IMR-90 (cell line): ENCODE data around the gene PAX5. TPM values are rescaled to one million over a fixed set of nuclear protein-coding genes. Genes with fewer than 3 reads are reported as not detected.

ENCODE experiments used
- ATAC-seq: fragments of 200-7000 bp; cut with Tn5 transposase; 2 replicates; pipeline ENCODE4 v1.9.1; 2020; ENCODE audit warnings: low read depth, mild to moderate bottlenecking, moderate library complexity
- BruUV-seq: library from RNA; stranded (reverse); fragments of 400-500 nt; replicated peaks from 2 replicates; lab custom pipeline; 2021; lab: Mats Ljungman, UMichigan
- CTCF ChIA-PET: fragments of 300-600 bp; formaldehyde crosslinking; extraction: SDS; loops from one replicate; lab custom pipeline; 2021; ENCODE audit warnings: antibody characterized with exemption; lab: Yijun Ruan, JAX
- POLR2A ChIA-PET: fragments of 300-600 bp; sonication (Branson Sonifier 250); formaldehyde crosslinking; loops from one replicate; lab custom pipeline; 2022; ENCODE audit warnings: antibody characterized with exemption; ENCODE audit not compliant: unreplicated experiment; lab: Charles Lee
- DNase-seq: peaks from one replicate; pipeline ENCODE4 v3.0.0; 2013
- H2AFZ ChIP-seq: replicated peaks from 2 replicates; pipeline ENCODE3; 2013; ENCODE audit warnings: low read length, mild to moderate bottlenecking; ENCODE audit not compliant: poor library complexity
- H2AK5ac ChIP-seq: 2 replicates; pipeline ENCODE4 v1.6.1; 2013; ENCODE audit warnings: low read depth, low read length, inconsistent platforms
- H2AK9ac ChIP-seq: replicated peaks from 2 replicates; pipeline ENCODE3; 2013; ENCODE audit warnings: mild to moderate bottlenecking, low read depth, low read length, moderate library complexity; ENCODE audit not compliant: poor library complexity
- H2BK120ac ChIP-seq: 2 replicates; pipeline ENCODE4 v1.6.1; 2013; ENCODE audit warnings: low read depth, low read length, inconsistent platforms
- H2BK15ac ChIP-seq: 3 replicates; pipeline ENCODE4 v1.6.1; 2013; ENCODE audit warnings: low read depth, low read length, inconsistent platforms
- H2BK20ac ChIP-seq: 2 replicates; pipeline ENCODE4 v1.6.1; 2013; ENCODE audit warnings: low read depth, mild to moderate bottlenecking, inconsistent platforms, low read length, moderate library complexity
- H2BK5ac ChIP-seq: 2 replicates; pipeline ENCODE4 v1.6.1; 2013; ENCODE audit warnings: mild to moderate bottlenecking, low read depth, low read length, inconsistent platforms; ENCODE audit not compliant: poor library complexity, severe bottlenecking
- H3K14ac ChIP-seq: replicated peaks from 2 replicates; pipeline ENCODE4 v1.6.1; 2013; ENCODE audit warnings: low read depth, low read length, inconsistent platforms
- H3K18ac ChIP-seq: 2 replicates; pipeline ENCODE4 v1.6.1; 2013; ENCODE audit warnings: low read depth, low read length, control low read depth
- H3K23ac ChIP-seq: 2 replicates; pipeline ENCODE4 v1.6.1; 2013; ENCODE audit warnings: low read depth, low read length, inconsistent platforms
- H3K27ac ChIP-seq: 2 replicates; pipeline ENCODE4 v1.5.1; 2013; ENCODE audit warnings: mild to moderate bottlenecking, control low read depth, low read length; ENCODE audit not compliant: insufficient read depth
- H3K27me3 ChIP-seq: 2 replicates; pipeline ENCODE4 v1.6.1; 2013; ENCODE audit warnings: low read length; ENCODE audit not compliant: control insufficient read depth, insufficient read depth
- H3K36me3 ChIP-seq: 2 replicates; pipeline ENCODE4 v1.6.1; 2013; ENCODE audit warnings: low read length, mixed read lengths; ENCODE audit not compliant: control insufficient read depth, insufficient read depth
- H3K4ac ChIP-seq: 2 replicates; pipeline ENCODE4 v1.6.1; 2013; ENCODE audit warnings: low read depth, low read length, inconsistent platforms
- H3K4me1 ChIP-seq: 2 replicates; pipeline ENCODE4 v1.6.1; 2013; ENCODE audit warnings: low read length, mixed read lengths; ENCODE audit not compliant: control insufficient read depth, insufficient read depth
- H3K4me2 ChIP-seq: 2 replicates; pipeline ENCODE4 v1.6.1; 2013; ENCODE audit warnings: low read depth, mild to moderate bottlenecking, control low read depth, low read length, moderate library complexity
- H3K4me3 ChIP-seq: 2 replicates; pipeline ENCODE4 v1.5.1; 2013; ENCODE audit warnings: low read depth, mild to moderate bottlenecking, control low read depth, low read length, moderate library complexity; ENCODE audit not compliant: insufficient read depth
- H3K56ac ChIP-seq: 2 replicates; pipeline ENCODE4 v1.6.1; 2013; ENCODE audit warnings: low read length, inconsistent platforms; ENCODE audit not compliant: insufficient read depth; ENCODE audit errors: extremely low read depth
- H3K79me1 ChIP-seq, 2 experiments: 2 replicates each; pipeline ENCODE4 v1.6.1; 2013; ENCODE audit warnings: low read length in 2 of 2, inconsistent platforms in 1 of 2, low read depth in 1 of 2
- H3K9ac ChIP-seq: 2 replicates; pipeline ENCODE4 v1.6.1; 2013; ENCODE audit warnings: low read depth, low read length, control low read depth
- H3K9me1 ChIP-seq: 2 replicates; pipeline ENCODE4 v1.6.1; 2013; ENCODE audit warnings: low read length, inconsistent platforms; ENCODE audit not compliant: insufficient read depth
- H3K9me3 ChIP-seq: 2 replicates; pipeline ENCODE4 v1.6.1; 2013; ENCODE audit warnings: low read length; ENCODE audit not compliant: control insufficient read depth, insufficient read depth
- H4K20me1 ChIP-seq: 2 replicates; pipeline ENCODE4 v1.6.1; 2013; ENCODE audit warnings: low read length, inconsistent platforms; ENCODE audit not compliant: insufficient read depth
- H4K5ac ChIP-seq: 2 replicates; pipeline ENCODE4 v1.6.1; 2013; ENCODE audit warnings: mild to moderate bottlenecking, low read depth, low read length, control low read depth
- H4K8ac ChIP-seq, 2 experiments: 2 replicates each; pipeline ENCODE4 v1.6.1; 2013; ENCODE audit warnings: low read depth in 2 of 2, low read length in 2 of 2, control low read depth in 1 of 2, inconsistent platforms in 1 of 2
- H4K91ac ChIP-seq: 2 replicates; pipeline ENCODE4 v1.6.1; 2013; ENCODE audit warnings: low read depth, low read length, inconsistent platforms; ENCODE audit not compliant: insufficient read depth
- BHLHE40 ChIP-seq: fragments of 150-350 bp; IDR thresholded peaks from 2 replicates; pipeline ENCODE4 v1.6.1; 2016; ENCODE audit warnings: mild to moderate bottlenecking, low read depth, low read length
- CEBPB ChIP-seq: IDR thresholded peaks from 2 replicates; pipeline ENCODE4 v1.6.1; 2012; ENCODE audit warnings: low read depth, low read length, improper control_type of control experiment
- CHD1 ChIP-seq: IDR thresholded peaks from 2 replicates; pipeline ENCODE4 v1.6.1; 2012; ENCODE audit warnings: low read depth, low read length, improper control_type of control experiment
- FOS ChIP-seq: fragments of 150-350 bp; IDR thresholded peaks from 2 replicates; pipeline ENCODE4 v1.6.1; 2016; ENCODE audit warnings: low read depth, low read length
- MAFK ChIP-seq: IDR thresholded peaks from 2 replicates; pipeline ENCODE4 v1.6.1; 2012; ENCODE audit warnings: low read depth, low read length, improper control_type of control experiment
- MAZ ChIP-seq: IDR thresholded peaks from 2 replicates; pipeline ENCODE4 v1.6.1; 2012; ENCODE audit warnings: low read depth, mild to moderate bottlenecking, low read length, improper control_type of control experiment, moderate library complexity, borderline replicate concordance
- MXI1 ChIP-seq: IDR thresholded peaks from 2 replicates; pipeline ENCODE4 v1.6.1; 2012; ENCODE audit warnings: low read depth, mild to moderate bottlenecking, low read length, moderate library complexity, borderline replicate concordance
- NFE2L2 ChIP-seq: fragments of 150-350 bp; IDR thresholded peaks from 2 replicates; pipeline ENCODE4 v1.6.1; 2016; ENCODE audit warnings: low read depth, mild to moderate bottlenecking, low read length
- POLR2A ChIP-seq: IDR thresholded peaks from 2 replicates; pipeline ENCODE4 v1.6.1; 2012; ENCODE audit warnings: mild to moderate bottlenecking, low read depth, low read length
- RAD21 ChIP-seq: IDR thresholded peaks from 2 replicates; pipeline ENCODE4 v1.6.1; 2012; ENCODE audit warnings: low read length, improper control_type of control experiment
- RCOR1 ChIP-seq: IDR thresholded peaks from 2 replicates; pipeline ENCODE4 v1.6.1; 2012; ENCODE audit warnings: mild to moderate bottlenecking, low read length, improper control_type of control experiment; ENCODE audit not compliant: insufficient replicate concordance
- RFX5 ChIP-seq: IDR thresholded peaks from 2 replicates; pipeline ENCODE4 v1.8.0; 2012; ENCODE audit warnings: low read depth, mild to moderate bottlenecking, low read length, moderate library complexity
- SMC3 ChIP-seq: fragments of 150-350 bp; IDR thresholded peaks from 2 replicates; pipeline ENCODE4 v1.6.1; 2016; ENCODE audit warnings: low read depth, mild to moderate bottlenecking, antibody characterized with exemption, low read length, moderate library complexity
- WGBS, 2 experiments: methylation state at CpG; one replicate each; pipeline versions ENCODE4 v1.1.5 to v1.1.7; 2013; ENCODE audit warnings: missing lambda C conversion rate in 2 of 2; ENCODE audit not compliant: insufficient read length in 1 of 2; ENCODE audit errors: extremely low coverage in 2 of 2; 5-methylcytosine and 5-hydroxymethylcytosine counted together
- dilution Hi-C: fragments of 300-500 bp; cut with HindIII; formaldehyde crosslinking; loops from one replicate; pipeline ENCODE4 v1.14.3; 2018; ENCODE audit warnings: low sequenced_read_pairs; ENCODE audit not compliant: unreplicated experiment
- in situ Hi-C: fragments of 300-500 bp; cut with MboI; formaldehyde crosslinking; loops from 3 replicates; pipeline ENCODE4 v1.14.3; 2019; ENCODE audit warnings: low sequenced_read_pairs, inconsistent platforms, mixed read lengths
- intact Hi-C: fragments of 100-400 bp; cut with micrococcal nuclease; formaldehyde crosslinking; loops from 2 replicates; pipeline ENCODE4 v1.10.0; 2022
- polyA plus RNA-seq, 3 experiments: library from polyadenylated mRNA; depleted of rRNA; stranded (reverse); fragments of >200 nt; gene quantifications; 2 replicates each; pipeline ENCODE4 v1.2.3, GENCODE V29; 2012; ENCODE audit warnings: low replicate concordance in 1 of 3
- total RNA-seq: library from RNA; depleted of rRNA; stranded (reverse); fragments of >200 nt; gene quantifications from 2 replicates; pipeline ENCODE4 v1.2.3, GENCODE V29; 2012
- TF ChIP-seq, protein P1 (sequence below): conservative IDR thresholded peaks from 2 replicates; pipeline ENCODE4 v1.5.1; 2012; ENCODE audit warnings: mild to moderate bottlenecking, low read depth, low read length, improper control_type of control experiment
- TF ChIP-seq, protein P2 (sequence below): fragments of 150-350 bp; IDR thresholded peaks from 2 replicates; pipeline ENCODE4 v1.6.1; 2017; ENCODE audit warnings: mild to moderate bottlenecking, antibody characterized with exemption, low read length, low read depth
- TF ChIP-seq, protein P3 (sequence below): fragments of 150-350 bp; IDR thresholded peaks from 2 replicates; pipeline ENCODE4 v1.6.1; 2016; ENCODE audit warnings: low read depth, mild to moderate bottlenecking, low read length, moderate library complexity, borderline replicate concordance

The PAX5 gene
- total and polyA plus RNA-seq, 2 of the 4 experiments (the other 2 are of a cell fraction), result not detected

DNA sequence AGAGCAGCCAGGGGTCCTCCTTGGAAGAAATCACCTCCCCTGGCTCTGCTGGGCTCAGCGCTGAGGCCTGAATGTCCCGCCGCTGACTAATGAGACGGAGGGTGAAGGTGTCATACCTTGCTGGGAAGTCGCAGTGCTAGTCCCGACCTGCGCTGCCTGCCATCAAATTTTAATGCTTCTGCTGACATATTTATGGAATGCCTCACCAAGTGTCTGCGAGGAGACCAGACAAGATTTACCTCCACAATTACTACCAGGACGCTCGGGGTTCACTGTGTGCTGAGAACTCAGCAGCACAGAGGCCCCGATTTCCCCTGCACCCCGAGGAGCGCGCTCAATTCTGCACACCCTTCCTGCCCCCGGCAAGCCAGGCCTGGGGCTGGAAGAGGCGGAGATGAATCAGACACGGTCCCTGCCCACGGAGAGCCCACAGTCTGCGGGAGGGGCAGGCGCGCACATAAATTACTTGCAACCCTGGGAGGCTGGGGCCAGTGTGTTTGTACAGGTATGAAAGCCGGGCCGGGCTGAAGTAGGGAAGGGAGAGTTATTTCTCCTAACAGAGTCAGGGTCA lies 175.2 kb downstream of the PAX5 start:
- H3K4ac ChIP-seq, result no peak overlapping the region
- H3K27ac ChIP-seq, result no peak overlapping the region
- H3K14ac ChIP-seq, result no peak overlapping the region
- ChIA-PET POLR2A (no interaction called here), CTCF (no interaction called here)
- in situ Hi-C loops, result loop anchor here (25.0 kb wide), 1 partner anchor 403 kb away; no protein-coding TSS in a partner anchor
- TF ChIP-seq MAZ, result no peak
- TF ChIP-seq, protein P1, sequence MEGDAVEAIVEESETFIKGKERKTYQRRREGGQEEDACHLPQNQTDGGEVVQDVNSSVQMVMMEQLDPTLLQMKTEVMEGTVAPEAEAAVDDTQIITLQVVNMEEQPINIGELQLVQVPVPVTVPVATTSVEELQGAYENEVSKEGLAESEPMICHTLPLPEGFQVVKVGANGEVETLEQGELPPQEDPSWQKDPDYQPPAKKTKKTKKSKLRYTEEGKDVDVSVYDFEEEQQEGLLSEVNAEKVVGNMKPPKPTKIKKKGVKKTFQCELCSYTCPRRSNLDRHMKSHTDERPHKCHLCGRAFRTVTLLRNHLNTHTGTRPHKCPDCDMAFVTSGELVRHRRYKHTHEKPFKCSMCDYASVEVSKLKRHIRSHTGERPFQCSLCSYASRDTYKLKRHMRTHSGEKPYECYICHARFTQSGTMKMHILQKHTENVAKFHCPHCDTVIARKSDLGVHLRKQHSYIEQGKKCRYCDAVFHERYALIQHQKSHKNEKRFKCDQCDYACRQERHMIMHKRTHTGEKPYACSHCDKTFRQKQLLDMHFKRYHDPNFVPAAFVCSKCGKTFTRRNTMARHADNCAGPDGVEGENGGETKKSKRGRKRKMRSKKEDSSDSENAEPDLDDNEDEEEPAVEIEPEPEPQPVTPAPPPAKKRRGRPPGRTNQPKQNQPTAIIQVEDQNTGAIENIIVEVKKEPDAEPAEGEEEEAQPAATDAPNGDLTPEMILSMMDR, result no peak
- TF ChIP-seq MXI1, result no peak
- TF ChIP-seq NFE2L2, result no peak
- no peak for TF ChIP-seq RFX5
- no peak for TF ChIP-seq POLR2A
- TF ChIP-seq MAFK, result no peak
- TF ChIP-seq RCOR1, result no peak
- TF ChIP-seq, protein P2, sequence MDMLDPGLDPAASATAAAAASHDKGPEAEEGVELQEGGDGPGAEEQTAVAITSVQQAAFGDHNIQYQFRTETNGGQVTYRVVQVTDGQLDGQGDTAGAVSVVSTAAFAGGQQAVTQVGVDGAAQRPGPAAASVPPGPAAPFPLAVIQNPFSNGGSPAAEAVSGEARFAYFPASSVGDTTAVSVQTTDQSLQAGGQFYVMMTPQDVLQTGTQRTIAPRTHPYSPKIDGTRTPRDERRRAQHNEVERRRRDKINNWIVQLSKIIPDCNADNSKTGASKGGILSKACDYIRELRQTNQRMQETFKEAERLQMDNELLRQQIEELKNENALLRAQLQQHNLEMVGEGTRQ, result no peak
- TF ChIP-seq CHD1, result no peak
- no peak for TF ChIP-seq BHLHE40
- no peak for TF ChIP-seq SMC3
- no peak for TF ChIP-seq CEBPB
- TF ChIP-seq, protein P3, sequence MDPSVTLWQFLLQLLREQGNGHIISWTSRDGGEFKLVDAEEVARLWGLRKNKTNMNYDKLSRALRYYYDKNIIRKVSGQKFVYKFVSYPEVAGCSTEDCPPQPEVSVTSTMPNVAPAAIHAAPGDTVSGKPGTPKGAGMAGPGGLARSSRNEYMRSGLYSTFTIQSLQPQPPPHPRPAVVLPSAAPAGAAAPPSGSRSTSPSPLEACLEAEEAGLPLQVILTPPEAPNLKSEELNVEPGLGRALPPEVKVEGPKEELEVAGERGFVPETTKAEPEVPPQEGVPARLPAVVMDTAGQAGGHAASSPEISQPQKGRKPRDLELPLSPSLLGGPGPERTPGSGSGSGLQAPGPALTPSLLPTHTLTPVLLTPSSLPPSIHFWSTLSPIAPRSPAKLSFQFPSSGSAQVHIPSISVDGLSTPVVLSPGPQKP, result no peak
- TF ChIP-seq FOS, result no peak
- no peak for TF ChIP-seq RAD21
- no peaks in the 10 kb centered on the region for H4K20me1 ChIP-seq
- BruUV-seq, result no TSS peak
- DNase-seq, result no peak
- no peak overlapping the region for H3K4me2 ChIP-seq
- H3K56ac ChIP-seq, result no peak overlapping the region
- no peak overlapping the region for H2AK9ac ChIP-seq
- dilution Hi-C loops, result no loop called here
- H3K9me3 ChIP-seq, result no peaks in the 10 kb centered on the region
- no peak overlapping the region for H4K8ac ChIP-seq
- no peak overlapping the region for H3K9ac ChIP-seq
- no peaks in the 10 kb centered on the region for H3K9me1 ChIP-seq
- H3K18ac ChIP-seq, result no peak overlapping the region
- WGBS, 2 experiments, result no CpG with 5 or more reads among the region's 23 CpGs
- H2BK15ac ChIP-seq, result no peak overlapping the region
- H3K27me3 ChIP-seq, result peaks cover 61% of the 10 kb centered on the region
- no peak overlapping the region for H2BK120ac ChIP-seq
- ATAC-seq, result no peak
- H4K5ac ChIP-seq, result no peak overlapping the region
- no peak overlapping the region for H3K4me3 ChIP-seq
- H2BK20ac ChIP-seq, result no peak overlapping the region
- H4K91ac ChIP-seq, result no peak overlapping the region
- intact Hi-C loops, result loop anchor here (10.0 kb wide), 1 partner anchor 454 kb away; the partner anchor contains the start of gene RNF38
- H2AFZ ChIP-seq, result no peak overlapping the region
- H2BK5ac ChIP-seq, result no peak overlapping the region
- no peaks in the 10 kb centered on the region for H3K79me1 ChIP-seq
- no peak overlapping the region for H2AK5ac ChIP-seq
- no peaks in the 10 kb centered on the region for H3K36me3 ChIP-seq
- no peaks in the 10 kb centered on the region for H3K4me1 ChIP-seq
- no peak overlapping the region for H3K23ac ChIP-seq
